ENCODE measurements around the gene POLRMT. TPM values are rescaled to one million over a fixed set of nuclear protein-coding genes. Genes with fewer than 3 reads are reported as not detected.

POLRMT gene
- total and polyA plus RNA-seq, 2 experiments from 2014 or later: 38.7 to 60.7 TPM

- Histone ChIP-seq H3K9me3 (ENCODE audit: low read depth) (no peaks in the 10 kb centered on the region), H3K4me2 (no peak overlapping the region), H3K4me1 (ENCODE audit: insufficient read depth) (no peaks in the 10 kb centered on the region), H3K79me2 (no peaks in the 10 kb centered on the region), H3K9me2 (replicated peaks; ENCODE audit: insufficient read depth) (no peaks in the 10 kb centered on the region), H3K36me3 (replicated peaks; ENCODE audit: insufficient read depth, low read depth) (no peaks in the 10 kb centered on the region), H4K20me1 (ENCODE audit: insufficient read depth, poor library complexity, severe bottlenecking) (no peaks in the 10 kb centered on the region), H2AFZ (no peak overlapping the region), H3K27ac (no peak overlapping the region), H3K4me3 (no peak overlapping the region), H3K27me3 (peaks cover 19% of the 10 kb centered on the region)
- WGBS (ENCODE audit: low lambda C conversion rate, missing lambda C conversion rate): 77% methylated on average over 32 of the region's 42 CpGs
- TF ChIP-seq CTCF (IDR thresholded peaks at IDR 0.05; ENCODE audit: poor library complexity) (no peak), EZH2phosphoT487 (IDR thresholded peaks at IDR 0.05; ENCODE audit: low read depth, severe bottlenecking, unreplicated experiment) (no peak), EZH2 (IDR thresholded peaks at IDR 0.05; ENCODE audit: borderline replicate concordance) (no peak)
- DNase-seq (ENCODE audit: low spot score): no peak
Observed at GRCh38 chr19:595326-596262, 37.7 kb downstream of the POLRMT start.

- no peaks in the 10 kb centered on the region for H3K9me2 ChIP-seq (replicated peaks; ENCODE audit: insufficient read depth)
- no peak for DNase-seq (ENCODE audit: low spot score)
- H3K27me3 ChIP-seq: peaks cover 22% of the 10 kb centered on the region
- 85% methylated on average over 23 of the region's 24 CpGs for WGBS (ENCODE audit: low lambda C conversion rate, missing lambda C conversion rate)
- no peaks in the 10 kb centered on the region for H3K36me3 ChIP-seq (replicated peaks; ENCODE audit: insufficient read depth, low read depth)
- H3K79me2 ChIP-seq: no peaks in the 10 kb centered on the region
- no peak overlapping the region for H2AFZ ChIP-seq
- no peak overlapping the region for H3K27ac ChIP-seq
- H3K4me2 ChIP-seq: no peak overlapping the region
- no peaks in the 10 kb centered on the region for H3K4me1 ChIP-seq (ENCODE audit: insufficient read depth)
- H4K20me1 ChIP-seq (ENCODE audit: insufficient read depth, poor library complexity, severe bottlenecking): no peaks in the 10 kb centered on the region
- H3K9me3 ChIP-seq (ENCODE audit: low read depth): no peaks in the 10 kb centered on the region
- H3K4me3 ChIP-seq: no peak overlapping the region
- TF ChIP-seq EZH2phosphoT487 (IDR thresholded peaks at IDR 0.05; ENCODE audit: low read depth, severe bottlenecking, unreplicated experiment): no peak
- no peak for TF ChIP-seq CTCF (IDR thresholded peaks at IDR 0.05; ENCODE audit: poor library complexity)
- TF ChIP-seq EZH2 (IDR thresholded peaks at IDR 0.05; ENCODE audit: borderline replicate concordance): no peak
Observed at GRCh38 chr19:594265-594870, 39.0 kb downstream of the POLRMT start.

GRCh38 chr19:593505-593904 lies 39.8 kb downstream of the POLRMT start:
- WGBS (ENCODE audit: low lambda C conversion rate, missing lambda C conversion rate): 70% methylated on average over 9 of the region's 9 CpGs
- H3K27ac ChIP-seq: no peak overlapping the region
- no peaks in the 10 kb centered on the region for H3K79me2 ChIP-seq
- H3K9me3 ChIP-seq (ENCODE audit: low read depth): no peaks in the 10 kb centered on the region
- H2AFZ ChIP-seq: no peak overlapping the region
- no peaks in the 10 kb centered on the region for H4K20me1 ChIP-seq (ENCODE audit: insufficient read depth, poor library complexity, severe bottlenecking)
- no peaks in the 10 kb centered on the region for H3K4me1 ChIP-seq (ENCODE audit: insufficient read depth)
- H3K27me3 ChIP-seq: peaks cover 31% of the 10 kb centered on the region
- TF ChIP-seq EZH2 (IDR thresholded peaks at IDR 0.05; ENCODE audit: borderline replicate concordance): no peak
- TF ChIP-seq EZH2phosphoT487 (IDR thresholded peaks at IDR 0.05; ENCODE audit: low read depth, severe bottlenecking, unreplicated experiment): no peak
- TF ChIP-seq CTCF (IDR thresholded peaks at IDR 0.05; ENCODE audit: poor library complexity): no peak
- H3K4me3 ChIP-seq: no peak overlapping the region
- H3K36me3 ChIP-seq (replicated peaks; ENCODE audit: insufficient read depth, low read depth): no peaks in the 10 kb centered on the region
- DNase-seq (ENCODE audit: low spot score): no peak
- no peaks in the 10 kb centered on the region for H3K9me2 ChIP-seq (replicated peaks; ENCODE audit: insufficient read depth)
- no peak overlapping the region for H3K4me2 ChIP-seq

All from hepatocyte (in vitro differentiated cells).